ENCODE results near the gene EDIL3.

The EDIL3 gene

GRCh38 chr5:83911367-83911919 is 473.2 kb downstream of the EDIL3 start:
- Histone ChIP-seq H3K4me3 (ENCODE audit: low read length) (no peak overlapping the region), H3K9me2 (replicated peaks; ENCODE audit: insufficient read depth, low read length) (no peaks in the 10 kb centered on the region), H3K4me1 (ENCODE audit: low read length) (no peaks in the 10 kb centered on the region), H3K9me3 (replicated peaks; ENCODE audit: insufficient read depth, low read length) (no peaks in the 10 kb centered on the region), H3K4me2 (ENCODE audit: low read depth, low read length) (no peak overlapping the region), H2AFZ (ENCODE audit: low read length) (no peak overlapping the region), H4K20me1 (ENCODE audit: insufficient read depth, low read length) (no peaks in the 10 kb centered on the region), H3K27me3 (replicated peaks; ENCODE audit: insufficient read depth, low read length) (no peaks in the 10 kb centered on the region), H3F3A (ENCODE audit: insufficient read depth, low read length) (no peaks in the 10 kb centered on the region), H3K79me2 (ENCODE audit: low read length) (no peaks in the 10 kb centered on the region), H3K9ac (ENCODE audit: low read length) (no peak overlapping the region), H3K27ac (ENCODE audit: low read length) (no peak overlapping the region), H3K36me3 (replicated peaks; ENCODE audit: insufficient read depth, low read length) (no peaks in the 10 kb centered on the region)
- no peak for TF ChIP-seq EZH2phosphoT487 (IDR thresholded peaks at IDR 0.05; ENCODE audit: low read length)
- no peak for TF ChIP-seq CTCF (IDR thresholded peaks at IDR 0.05; ENCODE audit: low read length)
- TF ChIP-seq EZH2 (optimal IDR thresholded peaks at IDR 0.05; ENCODE audit: low read depth, low read length), result no peak
- no peak for DNase-seq

DNA sequence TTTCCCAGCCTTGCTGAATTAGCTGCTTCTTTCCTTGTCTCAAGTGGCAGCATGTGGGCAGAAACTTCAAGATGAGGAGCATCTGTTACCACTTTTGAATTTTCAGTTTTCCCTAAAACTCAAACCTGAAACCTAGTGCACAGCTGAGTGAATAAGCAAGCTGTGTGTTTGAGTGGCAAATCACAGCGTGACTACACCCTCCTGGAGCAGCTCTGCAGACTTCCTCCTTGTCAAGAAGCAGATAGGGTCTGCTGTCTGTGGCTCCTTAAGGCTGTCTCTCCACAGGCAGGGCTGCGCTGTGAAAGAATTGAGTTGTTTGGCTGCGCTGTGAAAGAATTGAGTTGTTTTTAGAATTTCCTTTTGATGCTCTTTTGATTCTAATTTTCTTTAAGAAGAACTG is 484.4 kb downstream of the EDIL3 start:
- H3K4me2 ChIP-seq (ENCODE audit: low read depth, low read length), result no peak overlapping the region
- H3K9me2 ChIP-seq (replicated peaks; ENCODE audit: insufficient read depth, low read length), result no peaks in the 10 kb centered on the region
- no peak for DNase-seq
- H3K79me2 ChIP-seq (ENCODE audit: low read length), result no peaks in the 10 kb centered on the region
- no peak overlapping the region for H2AFZ ChIP-seq (ENCODE audit: low read length)
- no peaks in the 10 kb centered on the region for H3K36me3 ChIP-seq (replicated peaks; ENCODE audit: insufficient read depth, low read length)
- no peak for TF ChIP-seq CTCF (IDR thresholded peaks at IDR 0.05; ENCODE audit: low read length)
- TF ChIP-seq EZH2phosphoT487 (IDR thresholded peaks at IDR 0.05; ENCODE audit: low read length), result no peak
- TF ChIP-seq EZH2 (optimal IDR thresholded peaks at IDR 0.05; ENCODE audit: low read depth, low read length), result no peak
- H3K9ac ChIP-seq (ENCODE audit: low read length), result no peak overlapping the region
- H3K9me3 ChIP-seq (replicated peaks; ENCODE audit: insufficient read depth, low read length), result no peaks in the 10 kb centered on the region
- no peaks in the 10 kb centered on the region for H3K4me1 ChIP-seq (ENCODE audit: low read length)
- no peaks in the 10 kb centered on the region for H3K27me3 ChIP-seq (replicated peaks; ENCODE audit: insufficient read depth, low read length)
- no peak overlapping the region for H3K27ac ChIP-seq (ENCODE audit: low read length)
- H3K4me3 ChIP-seq (ENCODE audit: low read length), result no peak overlapping the region
- H3F3A ChIP-seq (ENCODE audit: insufficient read depth, low read length), result no peaks in the 10 kb centered on the region
- no peaks in the 10 kb centered on the region for H4K20me1 ChIP-seq (ENCODE audit: insufficient read depth, low read length)

DNA sequence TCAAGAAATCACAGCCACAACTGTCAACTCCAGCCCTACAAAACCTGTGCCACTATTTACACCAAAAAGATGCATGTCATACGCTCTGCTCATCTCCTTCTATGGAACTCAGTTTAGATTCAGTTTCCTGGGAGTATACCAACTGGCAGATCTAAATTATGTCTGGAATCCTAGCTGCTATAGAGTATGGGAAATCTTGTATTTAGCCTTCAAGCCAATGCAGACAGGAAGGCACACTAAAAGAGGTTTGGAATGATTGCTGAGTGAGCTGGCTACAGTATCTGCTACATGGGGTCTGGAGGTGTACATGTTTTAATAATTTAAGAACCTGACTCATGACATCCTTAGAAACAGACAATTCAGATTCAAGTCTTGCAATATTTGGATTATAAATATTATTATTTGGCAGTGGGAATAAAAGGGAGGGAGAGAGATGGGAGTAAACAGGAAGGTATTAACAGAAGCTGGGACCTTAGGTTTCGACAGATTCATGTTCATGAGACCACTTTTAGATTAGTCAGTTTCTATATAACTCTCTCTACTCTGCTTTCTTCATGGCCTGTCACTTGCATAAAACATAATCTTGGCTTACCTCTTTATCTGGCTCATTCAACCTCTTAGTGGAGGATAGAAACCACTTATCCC is 485.2 kb downstream of the EDIL3 start:
- Histone ChIP-seq H3K4me2 (ENCODE audit: low read depth, low read length) (no peak overlapping the region), H3K79me2 (ENCODE audit: low read length) (no peaks in the 10 kb centered on the region), H3K4me1 (ENCODE audit: low read length) (no peaks in the 10 kb centered on the region), H3K4me3 (ENCODE audit: low read length) (no peak overlapping the region), H3K27ac (ENCODE audit: low read length) (no peak overlapping the region), H3K36me3 (replicated peaks; ENCODE audit: insufficient read depth, low read length) (no peaks in the 10 kb centered on the region), H3K9me2 (replicated peaks; ENCODE audit: insufficient read depth, low read length) (no peaks in the 10 kb centered on the region), H4K20me1 (ENCODE audit: insufficient read depth, low read length) (no peaks in the 10 kb centered on the region), H3K9me3 (replicated peaks; ENCODE audit: insufficient read depth, low read length) (no peaks in the 10 kb centered on the region), H3K27me3 (replicated peaks; ENCODE audit: insufficient read depth, low read length) (no peaks in the 10 kb centered on the region), H3K9ac (ENCODE audit: low read length) (no peak overlapping the region), H2AFZ (ENCODE audit: low read length) (no peak overlapping the region), H3F3A (ENCODE audit: insufficient read depth, low read length) (no peaks in the 10 kb centered on the region)
- TF ChIP-seq CTCF (IDR thresholded peaks at IDR 0.05; ENCODE audit: low read length), result no peak
- no peak for DNase-seq
